Astrocyte of the spinal cord (primary cell): Measurements from ENCODE around the gene BCL2.

Experiments
- DNase-seq: peaks from one replicate; pipeline ENCODE4 v3.0.0; 2011; ENCODE audit warnings: low read depth, low spot score
- H3K4me3 ChIP-seq: 2 replicates; pipeline ENCODE4 v1.5.1; 2011; ENCODE audit warnings: low read depth, mild to moderate bottlenecking, low read length, moderate library complexity
- CTCF ChIP-seq: IDR thresholded peaks from 2 replicates; pipeline ENCODE4 v1.5.1; 2012; ENCODE audit warnings: low read depth, mild to moderate bottlenecking, low read length, inconsistent platforms
- in situ Hi-C: cut with HindIII; loops from 2 replicates; pipeline ENCODE4 v1.10.0; 2017; ENCODE audit warnings: low sequenced_read_pairs

The BCL2 gene

GRCh38 chr18:63132819-63133200, 186.8 kb downstream of the BCL2 start:
- no peak for DNase-seq
- TF ChIP-seq CTCF = no peak
- H3K4me3 ChIP-seq = no peak overlapping the region
- in situ Hi-C loops = no loop called here

- no peak overlapping the region for H3K4me3 ChIP-seq
- in situ Hi-C loops = no loop called here
- no peak for DNase-seq
- no peak for TF ChIP-seq CTCF
Observed at GRCh38 chr18:63131959-63132818, 187.4 kb downstream of the BCL2 start.

GRCh38 chr18:63131106-63131958, 188.2 kb downstream of the BCL2 start:
- DNase-seq = peak; percentile 70
- H3K4me3 ChIP-seq = no peak overlapping the region
- in situ Hi-C loops = no loop called here
- TF ChIP-seq CTCF = peak; percentile 65

GRCh38 chr18:63130176-63130575, 189.4 kb downstream of the BCL2 start:
- no peak for TF ChIP-seq CTCF
- no peak for DNase-seq
- H3K4me3 ChIP-seq = no peak overlapping the region
- in situ Hi-C loops = no loop called here

GRCh38 chr18:63128237-63128974, 191.2 kb downstream of the BCL2 start:
- no peak overlapping the region for H3K4me3 ChIP-seq
- in situ Hi-C loops = no loop called here
- DNase-seq = no peak
- no peak for TF ChIP-seq CTCF
